Heart left ventricle (tissue), 16 donors: ENCODE data around the gene RUSC2. TPM values are rescaled to one million over a fixed set of nuclear protein-coding genes. Genes with fewer than 3 reads are reported as not detected.
A peak's percentile ranks its signal among the peaks of the same experiment; 100 is the strongest.

Experiments used
- ATAC-seq, 4 donors: fragments of 200-7000 bp; cut with Tn5 transposase; one replicate each; pipeline ENCODE4 v1.9.1; 2020 to 2022; ENCODE audit warnings: moderate library complexity in 4 of 4, mild to moderate bottlenecking in 3 of 4, moderate number of reproducible peaks in 1 of 4
- DNase-seq, 5 donors: peaks; one replicate each; pipeline ENCODE4 v3.0.0-alpha.2; 2020
- H3K27ac ChIP-seq, 12 donors: fragments of 200-600 bp; sonication (generic) in 4 of 12; one replicate each; pipeline versions ENCODE4 v1.5.0 to v1.8.0; 2016 to 2022; ENCODE audit warnings: mild to moderate bottlenecking in 2 of 12
- H3K27me3 ChIP-seq, 9 donors: fragments of 200-600 bp; sonication (generic) in 2 of 9; one replicate each; pipeline versions ENCODE4 v1.5.1 to v1.8.0; 2016 to 2022; ENCODE audit warnings: mild to moderate bottlenecking in 3 of 9
- H3K36me3 ChIP-seq, 9 donors: fragments of 200-600 bp; sonication (generic) in 2 of 9; one replicate each; pipeline versions ENCODE4 v1.5.0 to v1.8.0; 2018 to 2022; ENCODE audit warnings: mild to moderate bottlenecking in 2 of 9
- H3K4me1 ChIP-seq, 12 donors: fragments of 200-600 bp; sonication (generic) in 4 of 12; one replicate each; pipeline versions ENCODE4 v1.5.0 to v1.8.0; 2016 to 2022; ENCODE audit warnings: mild to moderate bottlenecking in 3 of 12
- H3K4me3 ChIP-seq, 12 donors: fragments of 200-600 bp; sonication (generic) in 4 of 12; one replicate each; pipeline versions ENCODE4 v1.5.0 to v1.8.0; 2017 to 2022; ENCODE audit warnings: mild to moderate bottlenecking in 9 of 12, moderate library complexity in 4 of 12
- H3K9me3 ChIP-seq, 12 donors: fragments of 200-600 bp; sonication (generic) in 4 of 12; one replicate each; pipeline versions ENCODE4 v1.5.0 to v1.8.0; 2016 to 2022; ENCODE audit warnings: mild to moderate bottlenecking in 1 of 12
- POLR2A ChIP-seq, 2 donors: fragments of 450-650 bp; IDR thresholded peaks; one replicate each; pipeline ENCODE4 v1.6.1; 2017; ENCODE audit warnings: antibody characterized with exemption in 2 of 2, mild to moderate bottlenecking in 2 of 2, moderate library complexity in 2 of 2
- WGBS, 4 donors: extraction: QIAGEN DNeasy Blood & Tissue Kit in 2 of 4; methylation state at CpG; one replicate each; pipeline versions ENCODE4 v1.1.5 to v1.1.7; 2013 to 2018; 5-methylcytosine and 5-hydroxymethylcytosine counted together
- intact Hi-C, 10 donors: fragments of 100-400 bp; cut with DNase I; formaldehyde crosslinking; loops; one replicate each; pipeline versions ENCODE4 v1.11.1 to v1.14.2; 2022
- polyA plus RNA-seq, 2 donors: library from polyadenylated mRNA; stranded (reverse); fragments of 200-250 nt; gene quantifications; one replicate each; pipeline ENCODE4 v1.2.3, GENCODE V29; 2013
- total RNA-seq, 9 donors: library from RNA; depleted of rRNA in 2 of 9; stranded (reverse); fragments of >200 nt in 2 of 9; fragmentation: NEBNext Ultra II Directional in 3 of 9; extraction: Animal tissue kit (Norgen Biotek cat#: 25700) in 3 of 9; gene quantifications; one replicate each; pipeline versions ENCODE4 v1.1.0 to v1.2.4, GENCODE V29; 2016 to 2023
- TF ChIP-seq, protein P1 (sequence below), 12 donors: fragments of 200-600 bp; sonication (generic) in 4 of 12; IDR thresholded peaks; one replicate each; pipeline versions ENCODE4 v1.5.0 to v1.8.0; 2018 to 2022; ENCODE audit warnings: antibody characterized with exemption in 12 of 12, mild to moderate bottlenecking in 5 of 12
- donor health status: ischemic (EF 13 %, LVEDD 7.1; RV severe dilation, severe dysfunction).
- donor health status: healthy with polysubstance abuse.
- donor health status: DM: no; HTN: yes; CAD: no.
- donor health status: DM: no; HTN: no; CAD: no.
- donor health status: ischemic (EF 25% LVEDD 6.9; RV normal size, moderate dysfunction).
- donor health status: ischemic (EF 25% LVEDD 5.7; RV mildly dilated, moderate dysfunction).
- donor health status: healthy.
- donor health status: DM: yes; HTN: yes; CAD: no.
- donor health status: ischemic (EF 35%, LVEDD 5.7; RV mildly dilated, moderate dysfunction).
- donor health status: nonischemic (EF 11% LVEDD 7.7; RV severe dilation, severe dysfunction).
- donor health status: DM: yes; HTN: yes; CAD: no.
- donor health status: PGD.
- donor health status: ischemic (EF 29% LVEDD 5.4; RV normal size, mild dysfunction).
- donor health status: nonischemic (EF 23%, LVEDD 6.1; RV moderate dilation, normal function).

RUSC2 gene
- total and polyA plus RNA-seq, 11 donors = 23.0 to 56.1 (median 30.5) TPM

DNA sequence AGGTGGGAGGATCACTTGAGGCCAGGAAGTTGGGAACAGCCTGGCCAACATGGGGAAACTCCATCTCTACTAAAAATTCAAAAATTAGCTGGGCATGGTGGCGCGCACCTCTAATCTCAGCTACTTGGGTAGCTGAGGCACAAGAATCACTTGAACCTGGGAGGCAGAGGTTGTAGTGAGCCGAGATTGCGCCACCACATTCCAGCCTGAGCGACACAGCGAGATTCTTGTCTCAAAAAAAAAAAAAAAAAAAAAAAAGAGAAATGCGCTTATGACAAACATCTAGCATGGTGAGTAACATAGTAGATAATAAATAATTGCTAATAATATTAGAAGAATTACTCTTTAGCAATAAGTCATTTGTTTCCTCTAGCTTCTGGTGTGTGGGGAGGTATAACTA, 25.9 kb downstream of the RUSC2 start:
- 95 to 98% (median 97%) methylated on average over 7 of the region's 7 CpGs for WGBS, 4 donors
- intact Hi-C loops = no loop called here
- Histone ChIP-seq H3K36me3 (no peaks in the 10 kb centered on the region), H3K9me3 (no peaks in the 10 kb centered on the region), H3K27me3 (no peaks in the 10 kb centered on the region), H3K4me3 (no peak overlapping the region), H3K27ac (peak overlapping the region in 1 of 12 donors; percentile 87), H3K4me1 (peaks cover 16 to 85% (median 62%) of the 10 kb centered on the region in 12 donors)
- ATAC-seq = no peak
- DNase-seq = no peak
- TF ChIP-seq, protein P1, sequence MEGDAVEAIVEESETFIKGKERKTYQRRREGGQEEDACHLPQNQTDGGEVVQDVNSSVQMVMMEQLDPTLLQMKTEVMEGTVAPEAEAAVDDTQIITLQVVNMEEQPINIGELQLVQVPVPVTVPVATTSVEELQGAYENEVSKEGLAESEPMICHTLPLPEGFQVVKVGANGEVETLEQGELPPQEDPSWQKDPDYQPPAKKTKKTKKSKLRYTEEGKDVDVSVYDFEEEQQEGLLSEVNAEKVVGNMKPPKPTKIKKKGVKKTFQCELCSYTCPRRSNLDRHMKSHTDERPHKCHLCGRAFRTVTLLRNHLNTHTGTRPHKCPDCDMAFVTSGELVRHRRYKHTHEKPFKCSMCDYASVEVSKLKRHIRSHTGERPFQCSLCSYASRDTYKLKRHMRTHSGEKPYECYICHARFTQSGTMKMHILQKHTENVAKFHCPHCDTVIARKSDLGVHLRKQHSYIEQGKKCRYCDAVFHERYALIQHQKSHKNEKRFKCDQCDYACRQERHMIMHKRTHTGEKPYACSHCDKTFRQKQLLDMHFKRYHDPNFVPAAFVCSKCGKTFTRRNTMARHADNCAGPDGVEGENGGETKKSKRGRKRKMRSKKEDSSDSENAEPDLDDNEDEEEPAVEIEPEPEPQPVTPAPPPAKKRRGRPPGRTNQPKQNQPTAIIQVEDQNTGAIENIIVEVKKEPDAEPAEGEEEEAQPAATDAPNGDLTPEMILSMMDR (IDR thresholded peaks at IDR 0.05) = no peak
- no peak for TF ChIP-seq POLR2A (IDR thresholded peaks at IDR 0.05)

DNA sequence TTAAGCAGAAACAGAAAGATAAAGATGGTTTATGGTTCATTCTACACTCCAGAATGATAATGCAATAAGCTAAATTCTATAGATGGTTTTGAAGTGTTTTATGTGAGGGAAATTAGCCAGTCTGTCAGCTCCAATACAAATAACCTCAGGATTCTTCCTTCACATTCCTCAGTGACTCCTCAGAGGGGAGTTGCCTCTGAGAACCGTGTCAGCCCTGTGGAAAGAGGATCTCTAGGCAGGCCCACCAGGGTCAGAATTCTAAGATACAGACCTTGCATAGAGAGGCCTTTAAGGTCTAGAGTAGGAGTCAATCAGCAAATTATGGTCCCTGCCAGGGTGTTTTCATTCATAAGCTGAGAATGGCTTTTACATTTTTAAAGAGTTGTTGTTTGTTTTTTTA, 26.6 kb downstream of the RUSC2 start:
- H3K27me3 ChIP-seq = no peaks in the 10 kb centered on the region
- no peaks in the 10 kb centered on the region for H3K9me3 ChIP-seq
- H3K27ac ChIP-seq = peak overlapping the region in 10 of 12 donors; percentile 19 to 87 (median 80)
- 19 to 46% (median 29%) methylated on average over 1 of the region's 1 CpG for WGBS, 4 donors
- intact Hi-C loops = no loop called here
- TF ChIP-seq, protein P1 (IDR thresholded peaks at IDR 0.05) = no peak
- TF ChIP-seq POLR2A (IDR thresholded peaks at IDR 0.05) = no peak
- no peaks in the 10 kb centered on the region for H3K36me3 ChIP-seq
- H3K4me3 ChIP-seq = no peak overlapping the region
- peaks cover 16 to 85% (median 63%) of the 10 kb centered on the region in 12 donors for H3K4me1 ChIP-seq
- ATAC-seq (no peak), DNase-seq (no peak)

DNA sequence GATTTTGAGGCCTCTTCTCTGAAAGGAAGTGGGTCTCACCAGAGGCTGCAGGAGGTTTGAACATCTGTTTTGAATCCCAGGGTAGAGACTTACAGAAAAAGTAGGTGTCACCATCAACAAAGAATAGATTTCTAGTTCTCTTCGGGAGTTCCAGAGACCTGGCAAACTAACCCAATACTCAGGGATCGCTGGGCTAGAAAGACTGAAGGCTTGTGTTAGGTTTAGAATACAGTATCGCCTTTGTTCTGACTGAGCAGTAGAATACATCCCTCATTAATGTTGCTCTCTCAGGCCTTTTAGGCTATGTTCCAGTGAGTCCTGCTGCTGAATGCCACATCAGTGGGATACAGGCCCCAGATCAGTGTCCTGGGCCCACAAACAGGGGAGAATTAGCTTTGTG, 27.2 kb downstream of the RUSC2 start:
- intact Hi-C loops = no loop called here
- H3K9me3 ChIP-seq = no peaks in the 10 kb centered on the region
- H3K4me1 ChIP-seq = peaks cover 16 to 85% (median 62%) of the 10 kb centered on the region in 12 donors
- WGBS, 4 donors = 58 to 77% (median 69%) methylated on average over 3 of the region's 3 CpGs
- H3K27me3 ChIP-seq = no peaks in the 10 kb centered on the region
- no peaks in the 10 kb centered on the region for H3K36me3 ChIP-seq
- peak overlapping the region in 11 of 12 donors; percentile 22 to 87 (median 81) for H3K27ac ChIP-seq
- TF ChIP-seq, protein P1 (IDR thresholded peaks at IDR 0.05) = no peak
- no peak for TF ChIP-seq POLR2A (IDR thresholded peaks at IDR 0.05)
- no peak overlapping the region for H3K4me3 ChIP-seq
- ATAC-seq = no peak
- DNase-seq = no peak

DNA sequence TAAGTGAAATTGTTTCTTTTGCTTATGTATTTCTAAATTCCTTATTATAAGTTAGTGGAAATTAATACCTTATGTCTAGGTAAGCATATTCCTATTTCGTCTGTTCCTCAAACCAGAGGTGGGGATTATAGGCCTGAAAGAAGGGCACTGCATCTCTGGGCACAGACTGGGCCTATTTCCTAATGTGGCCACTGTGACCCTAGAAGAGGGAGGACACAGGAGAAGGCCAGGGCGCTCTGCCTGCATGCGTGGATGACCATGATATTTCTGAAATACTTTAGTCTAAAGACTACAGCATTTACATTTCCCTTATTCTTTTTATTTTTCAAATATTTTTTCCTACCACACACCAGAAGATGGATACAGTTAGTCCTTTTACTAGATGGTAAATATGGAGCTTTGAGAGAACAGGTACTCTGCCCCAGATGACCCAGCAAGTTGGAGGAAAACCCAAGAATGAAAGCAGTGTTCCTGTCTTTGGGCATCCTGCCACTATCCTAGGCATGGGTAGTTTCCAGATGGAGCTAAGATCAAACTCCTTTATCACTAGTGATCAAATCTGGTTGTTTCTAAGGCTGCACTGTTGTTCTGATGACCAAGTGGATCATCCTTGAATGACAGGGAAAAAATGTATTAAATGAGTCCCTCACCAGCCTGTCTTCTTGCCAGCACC, 27.8 kb downstream of the RUSC2 start:
- WGBS, 4 donors = 85 to 94% (median 94%) methylated on average over 3 of the region's 3 CpGs
- DNase-seq = no peak
- no peaks in the 10 kb centered on the region for H3K36me3 ChIP-seq
- H3K4me3 ChIP-seq = no peak overlapping the region
- H3K27ac ChIP-seq = peak overlapping the region; percentile 48 to 87 (median 81)
- H3K27me3 ChIP-seq = no peaks in the 10 kb centered on the region
- peaks cover 16 to 85% (median 65%) of the 10 kb centered on the region in 12 donors for H3K4me1 ChIP-seq
- no peaks in the 10 kb centered on the region for H3K9me3 ChIP-seq
- no peak for ATAC-seq
- TF ChIP-seq, protein P1 (IDR thresholded peaks at IDR 0.05) = no peak
- TF ChIP-seq POLR2A (IDR thresholded peaks at IDR 0.05) = no peak
- intact Hi-C loops = no loop called here
